ENCODE measurements around the gene ZNF555.
"Not testable (repeated sequence)": the region's sequence is repeated elsewhere in the genome, so short reads cannot be mapped to it uniquely, and the experiment has no call there.

DNA sequence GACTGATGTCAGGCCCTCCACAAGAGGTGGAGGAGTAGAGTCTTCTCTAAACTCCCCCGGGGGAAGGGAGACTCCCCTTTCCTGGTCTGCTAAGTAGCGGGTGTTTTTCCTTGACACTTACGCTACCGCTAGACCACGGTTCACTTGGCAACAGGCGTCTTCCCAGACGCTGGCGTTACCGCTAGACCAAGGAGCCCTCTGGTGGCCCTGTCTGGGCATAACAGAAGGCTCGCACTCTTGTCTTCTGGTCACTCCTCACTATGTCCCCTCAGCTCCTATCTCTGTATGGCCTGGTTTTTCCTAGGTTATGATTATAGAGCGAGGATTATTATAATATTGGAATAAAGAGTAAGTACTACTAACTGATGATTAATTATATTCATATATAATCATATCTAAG, 30.9 kb downstream of the ZNF555 start:
- TF ChIP-seq, protein P1, sequence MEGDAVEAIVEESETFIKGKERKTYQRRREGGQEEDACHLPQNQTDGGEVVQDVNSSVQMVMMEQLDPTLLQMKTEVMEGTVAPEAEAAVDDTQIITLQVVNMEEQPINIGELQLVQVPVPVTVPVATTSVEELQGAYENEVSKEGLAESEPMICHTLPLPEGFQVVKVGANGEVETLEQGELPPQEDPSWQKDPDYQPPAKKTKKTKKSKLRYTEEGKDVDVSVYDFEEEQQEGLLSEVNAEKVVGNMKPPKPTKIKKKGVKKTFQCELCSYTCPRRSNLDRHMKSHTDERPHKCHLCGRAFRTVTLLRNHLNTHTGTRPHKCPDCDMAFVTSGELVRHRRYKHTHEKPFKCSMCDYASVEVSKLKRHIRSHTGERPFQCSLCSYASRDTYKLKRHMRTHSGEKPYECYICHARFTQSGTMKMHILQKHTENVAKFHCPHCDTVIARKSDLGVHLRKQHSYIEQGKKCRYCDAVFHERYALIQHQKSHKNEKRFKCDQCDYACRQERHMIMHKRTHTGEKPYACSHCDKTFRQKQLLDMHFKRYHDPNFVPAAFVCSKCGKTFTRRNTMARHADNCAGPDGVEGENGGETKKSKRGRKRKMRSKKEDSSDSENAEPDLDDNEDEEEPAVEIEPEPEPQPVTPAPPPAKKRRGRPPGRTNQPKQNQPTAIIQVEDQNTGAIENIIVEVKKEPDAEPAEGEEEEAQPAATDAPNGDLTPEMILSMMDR (IDR thresholded peaks at IDR 0.05; ENCODE audit: poor library complexity) = not testable (repeated sequence)
- TF ChIP-seq EZH2 (IDR thresholded peaks at IDR 0.05; ENCODE audit: borderline replicate concordance); EZH2phosphoT487 (IDR thresholded peaks at IDR 0.05; ENCODE audit: low read depth, severe bottlenecking, unreplicated experiment): not testable (repeated sequence)

All from hepatocyte (in vitro differentiated cells).